T-helper 2 cell (primary cell): Measurements from ENCODE around the gene GSG1L2.

ENCODE experiments used
- DNase-seq, 5 experiments: peaks; one replicate each; pipeline versions ENCODE4 v3.0.0 to v3.0.0-alpha.2; 2012 to 2022

GSG1L2 gene

GRCh38 chr17:9824797-9825338 lies 3.0 kb upstream of the GSG1L2 start:
- DNase-seq, result no peak

- DNase-seq, result no peak
Measured at GRCh38 chr17:9824094-9824493, 2.2 kb upstream of the GSG1L2 start.

GRCh38 chr17:9820448-9820847 lies 1.4 kb downstream of the GSG1L2 start:
- no peak for DNase-seq

- no peak for DNase-seq
Measured at GRCh38 chr17:9818760-9819159, 3.1 kb downstream of the GSG1L2 start.

GRCh38 chr17:9817086-9817485 lies 4.8 kb downstream of the GSG1L2 start:
- DNase-seq, result no peak

- no peak for DNase-seq
Measured at GRCh38 chr17:9816472-9816871, 5.4 kb downstream of the GSG1L2 start.

- no peak for DNase-seq
Measured at GRCh38 chr17:9814337-9814945, 7.4 kb downstream of the GSG1L2 start.

GRCh38 chr17:9813166-9813565 lies 8.7 kb downstream of the GSG1L2 start:
- DNase-seq, result no peak

GRCh38 chr17:9811537-9811936 lies 10.3 kb downstream of the GSG1L2 start:
- no peak for DNase-seq

GRCh38 chr17:9811086-9811485 lies 10.8 kb downstream of the GSG1L2 start:
- no peak for DNase-seq

- no peak for DNase-seq
Measured at GRCh38 chr17:9810100-9810949, 11.6 kb downstream of the GSG1L2 start.

- DNase-seq, result no peak
Measured at GRCh38 chr17:9809409-9809808, 12.5 kb downstream of the GSG1L2 start.

GRCh38 chr17:9806699-9807098 lies 15.2 kb downstream of the GSG1L2 start:
- no peak for DNase-seq

- DNase-seq, result no peak
Measured at GRCh38 chr17:9805769-9806168, 16.1 kb downstream of the GSG1L2 start.

- DNase-seq, result no peak
Measured at GRCh38 chr17:9802697-9803096, 19.2 kb downstream of the GSG1L2 start.

GRCh38 chr17:9802294-9802693 lies 19.6 kb downstream of the GSG1L2 start:
- no peak for DNase-seq

- no peak for DNase-seq
Measured at GRCh38 chr17:9801505-9801904, 20.4 kb downstream of the GSG1L2 start.

GRCh38 chr17:9798724-9799123 lies 23.2 kb downstream of the GSG1L2 start:
- no peak for DNase-seq

- no peak for DNase-seq
Measured at GRCh38 chr17:9798008-9798407, 23.9 kb downstream of the GSG1L2 start.

GRCh38 chr17:9792181-9792840 lies 29.6 kb downstream of the GSG1L2 start:
- DNase-seq, result no peak

GRCh38 chr17:9790889-9791876 lies 30.7 kb downstream of the GSG1L2 start, which contains the start of gene DHRS7C:
Gene DHRS7C (minus strand): TSS chr17:9791592. CDS start chr17:9791284, 308 bp downstream.
- DNase-seq, result no peak

- DNase-seq, result no peak
Measured at GRCh38 chr17:9790316-9790715, 31.6 kb downstream of the GSG1L2 start.
